Glutamatergic neuron (in vitro differentiated cells): Measurements from ENCODE around the gene LRCOL1. TPM values are rescaled to one million over a fixed set of nuclear protein-coding genes. Genes with fewer than 3 reads are reported as not detected.

Experiments used
- DNase-seq: peaks from one replicate; pipeline ENCODE4 v3.0.0; 2022
- H3K27ac Mint-ChIP-seq: one replicate; pipeline ENCODE4 v1.8.0; 2020; ENCODE audit warnings: mild to moderate bottlenecking, mixed read lengths, inconsistent platforms; ENCODE audit not compliant: unreplicated experiment
- H3K27me3 Mint-ChIP-seq: one replicate; pipeline ENCODE4 v1.8.0; 2020; ENCODE audit warnings: mild to moderate bottlenecking, moderate library complexity, mixed read lengths, inconsistent platforms; ENCODE audit not compliant: unreplicated experiment
- H3K36me3 Mint-ChIP-seq: one replicate; pipeline ENCODE4 v1.8.0; 2020; ENCODE audit warnings: mild to moderate bottlenecking, mixed read lengths, inconsistent platforms; ENCODE audit not compliant: unreplicated experiment
- H3K4me1 Mint-ChIP-seq: one replicate; pipeline ENCODE4 v1.8.0; 2020; ENCODE audit warnings: mild to moderate bottlenecking, low read depth, mixed read lengths, inconsistent platforms; ENCODE audit not compliant: unreplicated experiment
- H3K4me3 Mint-ChIP-seq: one replicate; pipeline ENCODE4 v1.8.0; 2020; ENCODE audit warnings: mild to moderate bottlenecking, mixed read lengths, inconsistent platforms; ENCODE audit not compliant: unreplicated experiment
- H3K9me3 Mint-ChIP-seq: one replicate; pipeline ENCODE4 v1.8.0; 2020; ENCODE audit warnings: mild to moderate bottlenecking, moderate library complexity, mixed read lengths, inconsistent platforms; ENCODE audit not compliant: unreplicated experiment
- CTCF ChIP-seq: fragments of 200-600 bp; sonication (generic); IDR thresholded peaks from one replicate; pipeline ENCODE4 v1.5.0; 2021; ENCODE audit not compliant: partially characterized antibody, unreplicated experiment
- total RNA-seq: library from RNA; stranded (reverse); fragmentation: NEBNext Ultra II Directional; extraction: Animal tissue kit (Norgen Biotek cat#: 25700); gene quantifications from one replicate; pipeline ENCODE4 v1.2.1, GENCODE V29; 2021; ENCODE audit not compliant: unreplicated experiment

Gene LRCOL1
- total RNA-seq, 1 donor from 2014 or later: not detected

DNA sequence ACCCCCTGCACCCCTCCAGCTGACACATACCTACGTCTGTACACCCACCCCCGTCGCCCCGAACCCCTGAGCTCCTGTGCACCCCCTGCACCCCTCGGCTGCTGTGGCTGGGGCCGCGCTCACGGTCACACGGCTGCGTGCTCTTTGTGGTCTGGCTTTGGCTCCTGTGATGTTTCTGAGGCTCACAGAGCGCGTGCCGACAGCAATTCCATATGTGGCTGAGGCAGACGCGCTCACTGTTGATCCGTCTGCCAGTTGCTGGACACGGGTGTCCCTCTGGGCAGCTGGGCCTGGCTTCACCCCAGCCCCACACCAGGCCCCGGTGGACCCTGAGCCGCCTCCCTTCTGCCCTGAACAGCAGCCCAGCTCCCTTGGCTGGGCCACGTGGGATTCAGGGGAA is 46.5 kb downstream of the LRCOL1 start:
- no peak for TF ChIP-seq CTCF
- Mint-ChIP-seq H3K27ac (no peak overlapping the region), H3K36me3 (peaks cover 5% of the 10 kb centered on the region), H3K4me3 (no peak overlapping the region), H3K9me3 (peaks cover 17% of the 10 kb centered on the region), H3K4me1 (peaks cover 21% of the 10 kb centered on the region), H3K27me3 (peaks cover 17% of the 10 kb centered on the region)
- no peak for DNase-seq

GRCh38 chr12:132562489-132563021 is 47.8 kb downstream of the LRCOL1 start:
- Mint-ChIP-seq H3K27me3 (peaks cover 16% of the 10 kb centered on the region), H3K27ac (peak overlapping the region; percentile 38), H3K9me3 (peaks cover 18% of the 10 kb centered on the region), H3K36me3 (peaks cover 5% of the 10 kb centered on the region), H3K4me1 (peaks cover 21% of the 10 kb centered on the region), H3K4me3 (peak overlapping the region; percentile 63)
- DNase-seq: no peak
- TF ChIP-seq CTCF: no peak

- Mint-ChIP-seq H3K27ac (no peak overlapping the region), H3K27me3 (peaks cover 18% of the 10 kb centered on the region), H3K4me1 (peaks cover 26% of the 10 kb centered on the region), H3K4me3 (peak overlapping the region; percentile 82), H3K9me3 (peaks cover 22% of the 10 kb centered on the region), H3K36me3 (peaks cover 5% of the 10 kb centered on the region)
- DNase-seq: peak; percentile 65
- TF ChIP-seq CTCF: peak; percentile 70
Observed at GRCh38 chr12:132561427-132562156, 48.8 kb downstream of the LRCOL1 start.

GRCh38 chr12:132560614-132561426 is 49.6 kb downstream of the LRCOL1 start:
- Mint-ChIP-seq H3K27ac (peak overlapping the region; percentile 87), H3K27me3 (peaks cover 15% of the 10 kb centered on the region), H3K4me3 (peak overlapping the region; percentile 82), H3K9me3 (peaks cover 20% of the 10 kb centered on the region), H3K36me3 (peaks cover 5% of the 10 kb centered on the region), H3K4me1 (peaks cover 21% of the 10 kb centered on the region)
- TF ChIP-seq CTCF: peak; percentile 88
- peak; percentile 93 for DNase-seq

DNA sequence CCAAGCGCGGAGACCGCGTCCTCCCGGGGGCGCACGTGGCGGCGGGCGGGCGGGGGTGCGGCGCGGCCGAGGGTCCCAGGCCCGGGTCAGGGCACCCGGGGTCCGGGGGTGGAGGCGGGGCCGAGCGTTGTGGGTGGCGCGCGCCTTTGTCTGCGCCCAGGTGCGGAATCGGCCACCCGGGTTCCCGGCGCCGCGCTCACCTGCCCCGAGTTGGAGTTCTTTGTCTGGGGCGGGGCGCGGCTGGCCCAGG is 50.1 kb downstream of the LRCOL1 start:
- Mint-ChIP-seq H3K4me3 (no peak overlapping the region), H3K27ac (no peak overlapping the region), H3K9me3 (peaks cover 22% of the 10 kb centered on the region), H3K36me3 (no peaks in the 10 kb centered on the region), H3K4me1 (peaks cover 19% of the 10 kb centered on the region), H3K27me3 (peaks cover 12% of the 10 kb centered on the region)
- DNase-seq: peak; percentile 59
- TF ChIP-seq CTCF: no peak
